GM04503 (cell line): Measurements from ENCODE around the gene MSRB3.
"Not testable (repeated sequence)": the region's sequence is repeated elsewhere in the genome, so short reads cannot be mapped to it uniquely, and the experiment has no call there.

Experiments used
- DNase-seq: peaks from one replicate; pipeline ENCODE4 v3.0.0-alpha.2; 2012; ENCODE audit warnings: low read depth

MSRB3 gene

DNA sequence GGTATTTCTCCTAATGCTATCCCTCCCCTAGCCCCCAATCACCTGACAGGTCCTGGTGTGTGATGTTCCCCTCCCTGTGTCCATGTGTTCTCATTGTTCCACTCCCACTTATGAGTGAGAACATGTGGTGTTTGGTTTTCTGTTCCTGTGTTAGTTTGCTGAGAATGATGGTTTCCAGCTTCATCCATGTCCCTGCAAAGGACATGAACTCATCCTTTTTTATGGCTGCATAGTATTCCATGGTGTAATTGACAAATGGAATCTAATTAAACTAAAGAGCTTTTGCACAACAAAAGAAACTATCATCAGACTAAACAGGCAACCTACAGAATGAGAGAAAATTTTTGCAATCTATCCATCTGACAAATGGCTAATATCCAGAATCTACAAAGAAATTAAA lies 178.9 kb downstream of the MSRB3 start:
- DNase-seq, result not testable (repeated sequence)

- DNase-seq, result no peak
These were observed 180.2 kb downstream of the MSRB3 start for GRCh38 chr12:65458718-65459117.

DNA sequence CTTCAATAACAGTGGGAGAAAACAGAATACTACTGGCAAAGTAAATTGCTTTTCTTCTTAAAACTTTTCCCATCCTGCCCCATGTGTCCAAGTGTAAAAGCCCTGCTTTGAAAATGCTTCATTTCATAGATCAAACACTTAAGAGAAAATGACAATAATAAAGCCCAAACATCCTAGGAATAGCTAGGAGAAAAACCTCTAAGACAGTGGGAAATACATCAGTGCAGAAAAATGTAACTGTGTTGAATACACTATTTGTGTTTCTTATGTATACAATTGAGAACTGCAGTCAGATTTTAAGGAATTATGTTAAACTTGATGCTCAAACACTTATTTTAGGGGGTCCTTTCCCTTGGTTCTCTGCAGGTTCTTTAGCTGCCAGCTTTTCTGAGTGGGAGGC lies 181.1 kb downstream of the MSRB3 start:
- DNase-seq, result no peak

DNA sequence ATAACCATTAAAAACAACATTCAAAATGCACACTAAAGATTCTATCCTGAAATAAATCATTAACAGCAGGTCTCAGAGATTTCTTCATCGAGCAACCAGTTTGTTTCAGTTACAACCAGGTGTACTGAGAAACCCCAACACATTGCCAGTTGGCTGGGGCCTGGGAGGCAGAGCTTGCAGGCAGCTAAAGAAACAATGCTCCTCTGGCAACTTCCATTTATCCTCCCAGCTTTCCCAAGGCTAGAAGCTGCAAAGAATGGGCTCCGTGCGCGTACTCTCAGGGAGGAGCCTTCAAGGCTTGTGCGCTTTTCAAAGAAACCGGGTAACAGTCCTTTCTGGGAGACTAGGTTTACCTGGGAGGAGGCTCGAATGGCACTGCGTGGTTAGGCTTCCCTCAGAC lies 181.6 kb downstream of the MSRB3 start:
- DNase-seq, result no peak

- DNase-seq, result no peak
These were observed 182.5 kb downstream of the MSRB3 start for GRCh38 chr12:65461017-65461416.

- no peak for DNase-seq
These were observed 184.0 kb downstream of the MSRB3 start for GRCh38 chr12:65462484-65462883.

- no peak for DNase-seq
These were observed 184.6 kb downstream of the MSRB3 start for GRCh38 chr12:65463082-65463481.

DNA sequence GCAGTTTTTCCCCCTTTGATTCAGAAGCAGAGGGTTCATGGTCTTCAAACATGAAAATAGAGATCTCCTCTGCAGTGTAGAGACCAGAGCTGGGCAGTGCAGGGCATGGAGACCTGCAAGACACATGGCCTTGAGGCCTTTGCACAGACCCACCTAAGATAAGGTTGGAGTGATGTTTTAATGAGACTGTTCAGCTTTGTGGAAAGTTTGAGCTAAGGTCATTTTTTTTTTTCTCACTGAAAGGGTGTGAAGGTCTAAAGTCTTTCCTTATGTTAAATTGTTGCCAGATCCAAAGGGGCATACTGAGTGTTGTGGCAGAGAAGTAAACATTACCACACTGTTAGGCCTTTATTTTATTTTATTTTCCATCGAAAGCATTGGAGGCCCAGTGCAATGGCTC lies 185.1 kb downstream of the MSRB3 start:
- DNase-seq, result no peak

GRCh38 chr12:65464930-65465329 lies 186.4 kb downstream of the MSRB3 start:
- DNase-seq, result peak; percentile 71

- DNase-seq, result no peak
These were observed 187.5 kb downstream of the MSRB3 start for GRCh38 chr12:65465766-65466547.

GRCh38 chr12:65466911-65467310 lies 188.4 kb downstream of the MSRB3 start:
- no peak for DNase-seq

DNA sequence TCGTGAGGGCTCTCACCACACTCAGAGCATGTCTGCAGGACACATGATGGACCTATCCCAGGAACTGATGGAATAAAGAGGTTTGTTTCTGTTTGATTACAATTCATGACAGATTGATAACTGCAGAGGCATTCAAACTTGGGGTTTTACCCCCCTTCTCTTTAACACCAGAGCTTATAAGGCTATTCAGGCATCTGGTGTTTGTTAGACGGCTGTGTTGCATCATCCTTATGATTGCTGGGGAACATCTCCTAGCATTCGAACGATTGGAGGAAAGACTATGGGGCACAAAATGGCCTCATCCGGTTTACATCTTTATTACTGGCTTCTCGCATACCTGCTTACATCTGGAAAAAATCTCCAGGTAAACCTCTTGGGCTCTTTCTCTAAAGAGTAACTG lies 191.8 kb downstream of the MSRB3 start:
- peak; percentile 25 for DNase-seq

GRCh38 chr12:65472079-65472478 lies 193.6 kb downstream of the MSRB3 start:
- no peak for DNase-seq

DNA sequence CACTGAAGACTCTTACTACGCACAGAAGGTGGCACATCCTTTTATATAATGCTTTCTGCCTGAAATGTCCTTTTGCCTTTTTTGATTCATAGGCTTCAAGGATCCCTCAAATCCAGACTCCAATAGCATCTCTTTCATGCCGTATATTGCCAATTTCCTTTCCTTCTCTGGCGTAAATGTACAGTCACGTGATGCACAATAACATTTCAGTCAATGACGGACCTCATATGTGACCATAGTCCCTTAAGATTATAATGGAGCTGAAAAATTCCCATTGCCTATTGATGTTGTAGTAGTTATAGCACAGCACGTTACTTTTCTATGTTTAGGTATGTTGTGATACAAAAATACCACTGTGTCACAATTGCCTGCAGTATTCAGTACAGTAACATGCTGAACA lies 196.3 kb downstream of the MSRB3 start:
- DNase-seq, result no peak

- DNase-seq, result no peak
These were observed 199.2 kb downstream of the MSRB3 start for GRCh38 chr12:65477721-65478120.

DNA sequence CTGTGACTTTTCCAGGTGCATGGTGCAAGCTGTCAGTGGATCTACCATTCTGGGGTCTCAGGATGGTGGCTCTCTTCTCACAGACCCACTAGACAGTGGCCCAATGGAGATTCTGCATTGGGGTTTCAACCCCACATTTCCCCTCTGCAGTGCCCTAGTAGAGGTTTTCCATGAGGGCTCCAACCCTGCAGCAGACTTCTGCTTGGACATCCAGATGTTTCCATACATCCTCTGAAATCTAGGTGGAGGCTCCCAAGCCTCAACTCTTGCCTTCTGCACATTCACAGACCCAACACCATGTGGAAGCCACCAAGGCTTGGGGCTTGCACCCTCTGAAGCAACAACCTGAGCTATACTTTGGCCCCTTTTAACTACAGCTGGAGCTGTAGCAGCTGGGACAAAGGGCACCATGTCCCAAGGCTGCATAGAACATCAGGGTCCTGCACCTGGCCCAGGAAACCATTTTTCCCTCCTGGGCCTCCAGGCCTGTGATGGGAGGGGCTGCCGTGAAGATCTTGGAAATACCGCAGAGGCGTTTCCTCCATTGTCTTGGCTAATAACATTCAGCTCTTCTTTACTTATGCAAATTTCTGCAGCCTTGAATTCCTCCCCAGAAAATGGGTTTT lies 205.5 kb downstream of the MSRB3 start:
- not testable (repeated sequence) for DNase-seq

DNA sequence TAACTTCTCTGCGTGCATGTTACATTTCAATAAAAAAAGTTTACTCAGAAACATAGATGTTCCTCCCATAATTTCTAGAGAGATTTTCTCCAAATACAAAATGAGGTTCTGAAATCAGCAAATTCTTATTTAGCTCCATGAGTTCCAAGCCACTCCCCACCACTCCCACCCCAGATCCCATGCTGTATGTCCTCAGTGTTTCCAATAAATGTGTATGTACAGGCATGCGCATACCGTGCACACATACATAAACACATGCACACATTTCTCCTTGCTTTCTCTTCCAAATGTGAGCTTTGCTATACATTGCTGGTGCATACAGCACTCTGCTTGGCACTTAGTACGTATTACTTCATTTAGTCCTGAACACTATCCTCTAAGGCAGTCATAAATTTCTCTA lies 209.7 kb downstream of the MSRB3 start:
- no peak for DNase-seq

DNA sequence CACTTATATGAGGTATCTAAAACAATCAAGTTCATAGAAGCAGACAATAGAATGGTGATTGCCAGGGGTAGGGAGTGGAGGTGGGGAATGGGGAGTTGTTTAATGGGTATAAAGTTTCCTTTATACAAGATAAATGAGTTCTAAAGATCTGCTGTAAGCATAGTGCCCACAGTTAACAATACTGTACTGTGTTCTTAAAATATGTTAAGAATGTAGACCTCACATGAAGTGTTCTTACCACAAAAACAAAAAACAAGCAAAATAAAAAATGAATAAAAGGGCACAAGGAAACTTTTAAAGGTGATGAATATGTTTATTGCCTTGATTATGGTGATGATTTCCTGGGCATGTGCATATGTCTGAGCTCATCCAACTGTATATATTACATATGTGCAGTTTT lies 211.8 kb downstream of the MSRB3 start:
- no peak for DNase-seq

DNA sequence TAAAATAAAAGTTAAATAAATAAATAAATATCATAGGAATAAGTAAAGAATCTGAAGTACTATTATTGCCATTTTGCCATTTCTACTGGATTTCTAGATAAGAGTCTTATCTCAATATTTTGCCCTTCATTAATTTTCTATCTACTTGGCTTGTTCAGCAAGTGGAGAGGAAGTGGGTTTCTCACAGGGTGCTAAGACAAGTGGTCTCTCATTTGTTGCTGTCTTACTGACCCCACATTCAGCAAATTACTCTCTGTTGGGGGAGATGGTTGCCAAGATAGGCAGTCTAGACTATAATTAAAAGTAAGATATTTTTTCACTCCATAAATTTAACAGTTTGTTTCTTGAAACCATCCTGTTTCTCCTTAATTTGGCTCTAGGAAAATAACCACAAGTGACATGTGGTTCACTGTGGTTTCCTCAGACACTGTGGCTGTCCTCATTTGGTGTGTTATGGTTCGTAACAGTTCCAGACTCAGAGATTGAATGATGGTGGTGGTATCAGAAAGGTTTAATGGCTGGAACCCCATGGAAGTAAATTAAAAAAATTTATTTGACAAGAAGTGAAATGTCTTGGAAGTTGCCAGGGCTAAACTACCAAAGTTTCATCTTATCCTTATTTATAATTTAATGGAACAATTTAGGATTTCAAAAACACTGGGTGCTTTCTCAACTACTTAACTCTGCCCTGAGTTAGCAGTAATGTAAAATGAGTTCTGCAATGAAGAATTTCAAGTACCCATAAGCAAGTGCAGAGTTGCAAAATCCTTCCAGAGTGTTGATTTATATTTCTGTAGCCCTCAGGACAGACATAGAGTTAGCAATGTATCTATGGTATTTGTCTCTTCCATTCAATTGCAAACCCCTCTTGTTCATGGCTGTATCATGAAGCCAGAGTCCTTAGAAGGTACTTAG lies 214.8 kb downstream of the MSRB3 start:
- DNase-seq, result no peak

- no peak for DNase-seq
These were observed 215.4 kb downstream of the MSRB3 start for GRCh38 chr12:65493913-65494245.

DNA sequence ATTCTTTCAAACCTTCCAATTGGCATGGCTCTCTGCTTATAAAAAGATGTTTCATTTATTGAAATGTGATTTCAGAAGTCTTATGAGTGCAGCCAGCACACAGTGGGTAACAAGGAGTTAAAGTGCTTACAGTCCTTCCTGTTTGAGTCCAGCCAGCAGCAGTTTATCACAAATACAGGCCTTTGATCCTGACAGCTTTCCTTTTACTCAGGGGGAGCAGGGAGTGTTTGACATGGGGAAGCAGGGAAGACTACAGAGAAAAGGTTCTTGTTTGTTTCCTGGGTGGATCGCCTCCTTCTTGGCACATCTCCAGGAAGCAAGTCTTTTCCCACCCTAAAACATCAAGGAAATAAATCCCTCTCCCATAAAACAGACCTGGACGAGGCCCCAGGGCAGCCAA lies 216.1 kb downstream of the MSRB3 start:
- DNase-seq, result no peak

GRCh38 chr12:65495233-65495632 lies 216.8 kb downstream of the MSRB3 start:
- DNase-seq, result no peak

GRCh38 chr12:65496617-65497016 lies 218.1 kb downstream of the MSRB3 start:
- DNase-seq, result no peak
